SK-N-SH treated with all-trans-retinoic acid at 6 μM for 48 hours (cell line): Measurements from ENCODE around the gene CTIF.

Experiments
- ATAC-seq: fragments of 200-7000 bp; cut with Tn5 transposase; 3 replicates; pipeline ENCODE4 v1.9.1; 2020; ENCODE audit warnings: mild to moderate bottlenecking, moderate library complexity
- ARNTL ChIP-seq: fragments of 450-650 bp; formaldehyde crosslinking; IDR thresholded peaks from 2 replicates; pipeline ENCODE4 v1.5.0; 2020; ENCODE audit warnings: low read depth, mild to moderate bottlenecking, moderate library complexity, borderline replicate concordance
- CREB5 ChIP-seq: fragments of 250-450 bp; sonication (Bioruptor Pico); IDR thresholded peaks from 2 replicates; pipeline ENCODE4 v1.5.1; 2020; ENCODE audit warnings: low read depth, mild to moderate bottlenecking, moderate library complexity
- CSDC2 ChIP-seq: fragments of 250-450 bp; sonication (Bioruptor Pico); IDR thresholded peaks from 2 replicates; pipeline ENCODE4 v1.5.0; 2020; ENCODE audit warnings: mild to moderate bottlenecking, moderate library complexity
- CSRNP3 ChIP-seq: fragments of 250-450 bp; sonication (Bioruptor Pico); IDR thresholded peaks from 2 replicates; pipeline ENCODE4 v1.5.1; 2021; ENCODE audit warnings: mild to moderate bottlenecking, moderate library complexity
- ESRRG ChIP-seq: fragments of 250-450 bp; sonication (Bioruptor Pico); IDR thresholded peaks from 2 replicates; pipeline ENCODE4 v1.6.1; 2021; ENCODE audit warnings: mild to moderate bottlenecking
- GLIS3 ChIP-seq: fragments of 250-450 bp; sonication (Bioruptor Pico); IDR thresholded peaks from 2 replicates; pipeline ENCODE4 v1.5.0; 2020; ENCODE audit warnings: mild to moderate bottlenecking, moderate library complexity
- ISL1 ChIP-seq: fragments of 250-450 bp; sonication (Bioruptor Pico); IDR thresholded peaks from 2 replicates; pipeline ENCODE4 v2.1.2; 2022; ENCODE audit warnings: mild to moderate bottlenecking, moderate library complexity
- OSR1 ChIP-seq: fragments of 250-450 bp; sonication (Bioruptor Pico); IDR thresholded peaks from 2 replicates; pipeline ENCODE4 v1.8.0; 2022; ENCODE audit warnings: moderate library complexity, mild to moderate bottlenecking, inconsistent platforms
- PATZ1 ChIP-seq: fragments of 250-450 bp; sonication (Bioruptor Pico); IDR thresholded peaks from 2 replicates; pipeline ENCODE4 v1.8.0; 2020; ENCODE audit warnings: mild to moderate bottlenecking, moderate library complexity, borderline replicate concordance
- POU6F1 ChIP-seq: fragments of 250-450 bp; sonication (Bioruptor Pico); IDR thresholded peaks from 2 replicates; pipeline ENCODE4 v1.8.0; 2021; ENCODE audit warnings: low read depth, mild to moderate bottlenecking, moderate library complexity, borderline replicate concordance
- TCF4 ChIP-seq: fragments of 250-450 bp; sonication (Bioruptor Pico); IDR thresholded peaks from 2 replicates; pipeline ENCODE4 v1.8.0; 2021; ENCODE audit warnings: mild to moderate bottlenecking, moderate library complexity, borderline replicate concordance
- TOX ChIP-seq: fragments of 250-450 bp; sonication (Bioruptor Pico); IDR thresholded peaks from 2 replicates; pipeline ENCODE4 v1.8.0; 2021; ENCODE audit warnings: mild to moderate bottlenecking, moderate library complexity, borderline replicate concordance
- TSHZ2 ChIP-seq: fragments of 250-450 bp; sonication (Bioruptor Pico); IDR thresholded peaks from 2 replicates; pipeline ENCODE4 v1.5.0; 2020; ENCODE audit warnings: mild to moderate bottlenecking, moderate library complexity
- ZC3H10 ChIP-seq: fragments of 250-450 bp; sonication (Bioruptor Pico); IDR thresholded peaks from 2 replicates; pipeline ENCODE4 v1.5.1; 2021; ENCODE audit warnings: mild to moderate bottlenecking, moderate library complexity
- ZFP3 ChIP-seq: fragments of 250-450 bp; sonication (Bioruptor Pico); IDR thresholded peaks from 2 replicates; pipeline ENCODE4 v1.5.0; 2020; ENCODE audit warnings: mild to moderate bottlenecking, moderate library complexity
- ZFP30 ChIP-seq: fragments of 450-650 bp; formaldehyde crosslinking; IDR thresholded peaks from 2 replicates; pipeline ENCODE4 v1.5.0; 2022; ENCODE audit warnings: mild to moderate bottlenecking, moderate library complexity
- ZNF565 ChIP-seq: fragments of 450-650 bp; formaldehyde crosslinking; conservative IDR thresholded peaks from 2 replicates; pipeline ENCODE4 v1.5.0; 2020; ENCODE audit warnings: low read depth, mild to moderate bottlenecking, moderate library complexity
- ZNF70 ChIP-seq: fragments of 450-650 bp; formaldehyde crosslinking; IDR thresholded peaks from 2 replicates; pipeline ENCODE4 v1.5.0; 2020; ENCODE audit warnings: mild to moderate bottlenecking, moderate library complexity
- ZNF8 ChIP-seq: fragments of 450-650 bp; formaldehyde crosslinking; IDR thresholded peaks from 2 replicates; pipeline ENCODE4 v1.5.0; 2020; ENCODE audit warnings: mild to moderate bottlenecking, moderate library complexity

CTIF gene

GRCh38 chr18:48733643-48734253 is 194.9 kb downstream of the CTIF start:
- no peak for TF ChIP-seq POU6F1 (CRISPR knock-in tag)
- no peak for TF ChIP-seq ZNF8 (CRISPR knock-in tag)
- TF ChIP-seq ISL1 = no peak
- TF ChIP-seq ZC3H10 (CRISPR knock-in tag) = no peak
- no peak for TF ChIP-seq ZNF70 (CRISPR knock-in tag)
- no peak for TF ChIP-seq CREB5
- no peak for TF ChIP-seq ZNF565 (CRISPR knock-in tag)
- TF ChIP-seq CSRNP3 (CRISPR knock-in tag) = no peak
- TF ChIP-seq TOX = no peak

GRCh38 chr18:48734460-48734859 is 195.6 kb downstream of the CTIF start:
- TF ChIP-seq GLIS3 (CRISPR knock-in tag) (no peak), PATZ1 (CRISPR knock-in tag) (no peak), TOX (no peak), CSDC2 (CRISPR knock-in tag) (no peak), CREB5 (no peak), ISL1 (no peak), ZFP30 (CRISPR knock-in tag) (no peak), ARNTL (no peak), ZFP3 (CRISPR knock-in tag) (no peak), ZNF8 (CRISPR knock-in tag) (no peak), OSR1 (CRISPR knock-in tag) (no peak), ZNF70 (CRISPR knock-in tag) (no peak), CSRNP3 (CRISPR knock-in tag) (no peak), ZNF565 (CRISPR knock-in tag) (no peak), ESRRG (no peak), TSHZ2 (CRISPR knock-in tag) (no peak), TCF4 (CRISPR knock-in tag) (no peak)
- no peak; the same call in 2 of the 3 replicates for ATAC-seq

More at GRCh38 chr18:48733643-48734253, 194.9 kb downstream of the CTIF start:
- ATAC-seq = no peak
